IPS-NIHi7 (cell line): Measurements from ENCODE around the gene OR6N2.

Experiments
- DNase-seq: peaks from one replicate; pipeline ENCODE4 v3.0.0; 2012; ENCODE audit warnings: mixed read lengths; ENCODE audit errors: extremely low spot score

The OR6N2 gene, protein sequence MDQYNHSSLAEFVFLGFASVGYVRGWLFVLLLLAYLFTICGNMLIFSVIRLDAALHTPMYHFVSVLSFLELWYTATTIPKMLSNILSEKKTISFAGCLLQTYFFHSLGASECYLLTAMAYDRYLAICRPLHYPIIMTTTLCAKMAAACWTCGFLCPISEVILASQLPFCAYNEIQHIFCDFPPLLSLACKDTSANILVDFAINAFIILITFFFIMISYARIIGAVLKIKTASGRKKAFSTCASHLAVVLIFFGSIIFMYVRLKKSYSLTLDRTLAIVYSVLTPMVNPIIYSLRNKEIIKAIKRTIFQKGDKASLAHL

DNA sequence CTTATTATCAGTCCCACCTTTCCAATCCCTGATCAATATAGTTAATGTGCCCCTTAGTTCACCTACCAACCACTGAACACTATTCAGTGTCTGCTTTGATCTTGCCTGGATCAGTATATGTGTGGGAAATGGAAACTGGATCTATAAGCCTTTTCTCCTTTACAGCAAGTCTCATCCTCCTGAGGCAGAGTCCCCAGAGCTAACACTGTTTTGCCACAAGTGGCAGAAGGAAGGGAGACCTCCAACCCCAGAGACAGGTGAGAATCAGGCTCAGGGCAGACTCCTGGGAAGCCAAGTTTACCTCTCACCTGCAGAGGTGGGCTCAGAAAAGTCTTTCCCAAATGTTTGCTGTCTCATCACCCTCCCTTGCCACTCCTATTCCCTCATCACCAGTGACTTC is at the start of gene OR6N2:
Gene OR6N2 (minus strand): TSS at position 101 of the 400 bp plus-strand sequence. CDS start 3,569 bp downstream, outside the sequence.
- no peak for DNase-seq

DNA sequence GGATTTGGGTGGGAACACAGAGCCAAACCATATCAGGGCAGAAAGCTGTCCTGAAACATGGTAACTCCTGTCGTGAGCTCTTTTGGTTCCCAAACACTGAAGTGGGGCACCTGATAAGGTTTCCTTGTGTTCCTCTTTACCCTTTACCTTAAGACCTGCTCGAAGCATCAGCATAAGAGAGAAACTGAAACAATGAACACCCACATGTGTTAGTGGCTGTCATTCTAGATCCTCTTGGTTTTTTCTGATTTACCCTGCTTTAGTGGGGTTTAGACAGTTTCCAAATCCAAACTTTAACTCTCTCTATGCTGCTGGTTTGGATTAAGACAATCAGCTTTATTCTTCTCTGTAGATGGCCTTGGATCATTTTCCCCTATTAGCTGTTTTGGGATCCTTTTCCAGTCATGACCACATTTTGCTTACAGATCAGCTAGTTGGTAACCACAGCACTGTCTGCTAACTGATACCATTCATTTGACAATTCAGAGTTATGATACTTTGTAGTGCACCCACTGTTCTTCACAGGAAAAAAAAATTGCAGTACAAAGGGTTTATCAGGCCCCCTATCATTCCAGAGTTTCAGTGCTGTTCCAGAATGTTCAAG is 49.2 kb upstream of the OR6N2 start:
- no peak for DNase-seq

DNA sequence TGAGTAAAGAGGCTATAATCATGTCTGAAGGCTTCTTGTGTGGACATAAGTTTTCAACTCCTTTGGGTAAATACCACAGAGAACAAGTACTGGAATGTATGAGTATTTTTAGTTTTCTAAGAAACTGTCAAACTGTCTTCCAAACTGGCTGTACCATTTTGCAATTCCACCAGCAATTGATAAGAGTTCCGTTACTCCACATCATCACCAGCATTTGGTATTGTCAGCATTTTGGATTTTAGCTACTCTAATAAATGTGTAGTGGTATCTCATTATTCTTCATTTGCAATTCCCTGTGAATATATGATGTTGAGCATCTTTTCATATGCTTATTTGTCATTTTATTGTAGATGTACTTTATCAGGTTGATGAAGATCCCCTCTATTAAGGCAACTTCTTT is 40.7 kb upstream of the OR6N2 start:
- no peak for DNase-seq

DNA sequence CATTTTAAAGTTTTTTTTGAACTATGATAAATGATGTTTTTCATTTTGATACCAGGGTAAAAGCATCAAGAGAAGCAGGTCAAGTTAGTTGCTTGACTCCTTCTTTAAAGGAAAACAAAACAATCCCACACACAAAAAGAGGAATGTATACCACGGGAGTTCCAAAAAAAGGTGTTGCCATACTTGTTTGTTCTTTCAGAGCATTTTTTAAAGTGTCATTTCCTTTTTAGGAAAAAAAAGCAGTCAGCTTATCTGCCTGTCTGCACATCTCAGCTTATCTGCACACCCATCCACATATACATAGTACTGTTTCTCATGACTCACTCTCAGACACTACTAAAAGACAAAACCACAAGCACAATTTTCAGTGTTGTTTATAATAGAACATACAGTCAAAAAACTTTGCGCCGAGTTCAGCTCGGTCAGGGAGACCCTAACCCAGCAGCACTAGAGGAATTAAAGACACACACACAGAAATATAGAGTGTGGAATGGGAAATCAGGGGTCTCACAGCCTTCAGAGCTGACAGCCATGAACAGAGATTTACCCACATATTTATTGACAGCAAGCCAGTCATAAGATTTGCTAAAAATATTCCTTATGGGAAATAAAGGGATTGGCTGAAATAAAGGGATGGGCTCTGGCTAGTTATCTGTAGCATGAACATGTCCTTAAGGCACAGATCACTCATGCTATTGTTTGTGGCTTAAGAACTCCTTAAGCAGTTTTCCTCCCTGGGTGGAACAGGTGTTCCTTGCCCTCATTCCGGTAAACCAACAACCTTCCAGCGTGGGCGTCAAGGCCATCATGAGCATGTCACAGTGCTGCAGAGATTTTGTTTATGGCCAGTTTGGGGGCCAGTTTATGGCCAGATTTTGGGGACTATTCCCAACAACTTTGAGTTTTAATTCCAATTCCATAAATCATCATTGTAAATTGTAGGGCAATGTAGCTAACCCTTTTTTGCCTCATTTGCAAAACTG is 38.7 kb upstream of the OR6N2 start:
- no peak for DNase-seq

DNA sequence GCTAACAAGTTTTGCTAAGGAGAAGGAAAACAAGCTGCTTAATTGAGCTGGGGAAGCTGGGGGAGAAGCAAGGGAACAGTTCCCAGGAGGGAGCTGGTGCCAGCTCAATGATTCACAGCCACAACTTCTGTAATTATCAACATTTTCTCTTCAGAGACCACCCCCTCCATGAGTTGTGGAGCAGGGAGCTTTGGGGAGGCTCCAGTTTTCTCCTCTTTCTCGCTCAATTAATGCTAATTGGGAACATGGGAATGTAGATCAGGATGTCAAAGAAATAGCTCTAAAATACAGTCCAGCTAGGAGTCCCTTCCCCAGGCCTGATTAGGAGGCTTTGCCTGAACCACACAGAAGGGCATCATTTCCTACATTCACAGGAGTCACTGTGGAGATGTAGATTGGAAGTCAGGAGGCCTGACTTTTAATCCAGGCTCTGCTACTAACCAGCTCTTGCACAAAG is 38.0 kb upstream of the OR6N2 start:
- no peak for DNase-seq

DNA sequence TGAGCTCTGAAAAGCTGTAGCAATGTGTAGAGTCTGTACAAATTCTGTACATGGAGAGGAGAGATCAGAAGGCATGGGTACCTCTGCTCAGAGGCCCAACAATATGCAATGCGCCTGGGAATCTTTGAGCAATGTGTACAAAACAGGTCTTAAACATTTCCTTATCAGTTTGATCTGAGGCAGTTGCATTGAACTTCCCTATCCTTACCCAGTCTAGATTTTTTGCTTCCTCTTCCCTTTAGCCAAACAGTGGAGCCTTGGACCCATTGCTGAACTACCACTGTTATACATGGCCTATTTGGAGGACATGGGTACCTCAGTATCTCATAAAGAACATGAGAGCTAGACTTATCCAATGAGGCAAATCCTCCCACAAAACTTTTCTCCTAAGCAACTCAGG is 37.6 kb upstream of the OR6N2 start:
- no peak for DNase-seq

- DNase-seq = no peak
Measured at GRCh38 chr1:158814970-158815369, 34.0 kb upstream of the OR6N2 start.

DNA sequence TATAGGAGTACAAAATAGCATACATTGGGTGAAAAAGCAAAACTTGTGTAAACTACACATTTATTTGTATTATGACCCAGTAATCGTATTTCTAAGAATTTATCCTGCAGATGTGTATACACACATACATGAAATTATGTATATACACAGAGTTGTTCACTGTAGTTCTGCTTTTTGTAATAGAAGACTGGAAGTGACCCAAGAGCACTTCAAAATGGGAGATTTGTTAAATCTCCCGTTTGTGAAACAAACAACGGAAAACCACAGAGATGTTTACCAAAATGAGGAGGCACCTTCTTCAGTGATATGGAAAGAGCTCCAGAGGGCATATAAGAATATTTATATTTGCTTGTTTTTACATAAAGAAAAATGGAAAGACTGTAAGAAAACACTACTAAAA is 32.2 kb upstream of the OR6N2 start:
- no peak for DNase-seq

DNA sequence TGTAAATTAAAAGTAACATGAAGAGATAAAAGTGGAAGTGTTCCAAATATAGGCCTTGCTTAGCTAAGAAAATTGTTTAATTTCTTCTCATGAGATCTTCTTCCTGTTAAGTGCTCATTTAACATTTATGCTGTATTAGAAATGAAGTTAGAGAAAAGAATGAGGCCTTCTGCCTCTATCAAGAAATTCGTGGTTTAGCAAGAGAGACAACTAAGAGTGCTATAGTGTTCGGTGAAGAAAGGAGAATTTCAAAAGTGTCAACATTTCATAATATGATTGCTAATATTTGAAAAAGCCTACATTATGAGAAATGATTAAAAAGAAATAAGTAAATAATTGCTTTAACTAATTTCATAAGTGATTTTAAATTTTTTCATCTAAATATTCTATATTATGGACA is 31.3 kb upstream of the OR6N2 start:
- DNase-seq = no peak

DNA sequence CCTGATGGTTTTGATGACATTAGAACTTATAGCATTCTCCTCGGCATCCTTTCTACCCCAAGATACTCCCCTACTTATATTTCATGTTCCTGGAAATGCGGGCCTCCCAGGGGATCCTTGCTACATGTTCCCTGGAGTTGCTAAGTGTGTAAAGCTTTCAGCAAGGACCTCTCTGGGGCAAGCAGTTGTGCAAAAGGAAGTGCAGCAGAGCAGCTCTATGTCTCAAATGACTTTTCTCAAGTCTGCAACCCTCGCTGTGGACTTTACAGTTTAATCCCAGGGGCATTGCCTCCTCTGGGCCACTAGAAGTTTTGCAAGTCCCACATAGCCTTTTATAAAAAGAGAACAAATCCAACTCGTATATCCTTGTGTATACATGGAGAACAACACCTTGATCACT is 29.3 kb upstream of the OR6N2 start:
- DNase-seq = no peak

- DNase-seq = no peak
Measured at GRCh38 chr1:158809862-158810261, 28.9 kb upstream of the OR6N2 start.

- no peak for DNase-seq
Measured at GRCh38 chr1:158809256-158809655, 28.3 kb upstream of the OR6N2 start.

DNA sequence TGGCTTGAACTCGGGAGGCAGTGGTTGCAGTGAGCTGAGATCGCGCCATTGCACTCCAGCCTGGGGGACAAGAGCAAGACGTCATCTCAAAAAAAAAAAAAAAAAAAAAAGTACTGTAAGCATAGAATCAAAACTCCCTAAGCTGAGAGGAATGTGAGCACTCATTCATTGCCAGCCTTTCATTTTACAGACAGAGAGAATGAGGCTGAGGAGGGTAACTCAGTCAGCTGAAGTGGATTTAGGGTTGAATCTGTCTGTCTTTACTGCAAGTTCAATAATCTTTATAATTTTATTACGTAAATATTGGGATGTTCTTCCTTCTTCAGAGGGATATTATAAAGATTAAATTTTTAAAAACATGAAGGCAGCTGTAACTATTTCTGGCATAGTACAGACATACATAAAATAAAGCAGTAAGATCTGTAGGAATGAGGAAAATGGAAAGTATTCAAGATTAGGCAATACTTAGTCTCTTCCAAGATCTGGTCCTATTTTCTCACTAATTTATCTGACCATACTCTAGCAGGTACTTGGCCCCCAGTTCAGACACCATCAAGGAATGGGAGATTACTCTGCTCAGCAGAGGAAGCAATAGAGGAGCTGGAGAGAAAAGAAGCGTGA is 26.0 kb upstream of the OR6N2 start:
- no peak for DNase-seq

DNA sequence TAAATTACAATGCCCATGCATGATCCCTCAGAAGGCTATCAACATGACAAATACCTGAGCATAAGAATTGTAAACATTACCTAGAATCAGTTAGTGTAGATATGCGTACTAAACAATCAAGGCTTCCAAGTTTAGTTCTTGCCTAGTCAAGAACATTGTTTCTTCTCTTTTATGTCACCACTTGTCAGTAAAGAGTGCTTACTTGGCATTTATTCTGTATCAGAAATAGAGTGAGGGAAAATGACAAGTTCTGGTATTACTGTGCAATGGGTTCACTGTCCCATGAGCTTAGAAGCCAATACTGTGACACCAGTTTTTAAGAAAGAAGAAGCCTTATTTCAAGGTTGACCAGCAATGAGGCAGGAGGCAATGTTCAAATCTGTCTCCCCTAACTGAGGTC is 22.7 kb upstream of the OR6N2 start:
- no peak for DNase-seq

DNA sequence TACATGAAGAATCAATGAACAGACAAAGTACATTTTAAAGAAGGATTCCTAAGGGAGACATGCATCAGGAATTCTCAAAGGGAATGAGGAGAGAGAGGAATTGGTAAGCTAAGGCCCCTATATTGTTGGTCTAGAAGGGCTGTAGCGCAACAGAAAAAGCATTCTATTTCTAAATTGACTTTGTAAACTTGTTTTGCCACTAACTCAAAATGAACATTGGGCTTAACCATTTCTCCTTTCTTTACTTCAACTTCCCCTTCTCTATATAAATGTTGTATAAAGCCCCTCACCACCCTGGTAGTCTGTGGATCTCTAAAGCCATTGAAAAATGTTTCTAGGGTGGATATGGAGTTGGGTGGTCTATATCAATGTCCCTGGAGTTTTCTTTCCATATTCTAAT is 20.4 kb upstream of the OR6N2 start:
- DNase-seq = no peak

- DNase-seq = no peak
Measured at GRCh38 chr1:158800526-158800925, 19.5 kb upstream of the OR6N2 start.

GRCh38 chr1:158799689-158800088 is 18.7 kb upstream of the OR6N2 start:
- DNase-seq = no peak

GRCh38 chr1:158798531-158798930 is 17.5 kb upstream of the OR6N2 start:
- no peak for DNase-seq

GRCh38 chr1:158794247-158794646 is 13.2 kb upstream of the OR6N2 start:
- no peak for DNase-seq

DNA sequence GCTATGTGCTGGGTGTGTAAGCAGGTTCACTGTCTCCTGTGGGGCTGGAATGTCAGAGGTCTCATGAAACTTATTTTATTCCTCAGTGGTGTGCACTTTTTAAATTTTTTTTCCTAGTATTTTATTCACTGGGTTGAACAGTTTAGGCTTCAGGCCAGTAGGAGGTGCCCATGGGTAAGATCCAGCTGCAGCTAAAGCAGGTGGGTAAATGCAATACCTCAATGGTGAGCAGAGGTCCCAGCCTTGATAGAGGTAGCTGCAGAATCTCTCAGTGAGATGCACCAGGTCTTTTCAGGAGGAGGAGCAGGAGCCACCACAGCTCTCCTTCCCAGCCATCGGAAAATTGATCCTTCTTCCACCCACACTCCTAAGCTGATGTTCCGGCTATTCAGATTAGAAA is 12.6 kb upstream of the OR6N2 start:
- DNase-seq = peak; percentile 47

DNA sequence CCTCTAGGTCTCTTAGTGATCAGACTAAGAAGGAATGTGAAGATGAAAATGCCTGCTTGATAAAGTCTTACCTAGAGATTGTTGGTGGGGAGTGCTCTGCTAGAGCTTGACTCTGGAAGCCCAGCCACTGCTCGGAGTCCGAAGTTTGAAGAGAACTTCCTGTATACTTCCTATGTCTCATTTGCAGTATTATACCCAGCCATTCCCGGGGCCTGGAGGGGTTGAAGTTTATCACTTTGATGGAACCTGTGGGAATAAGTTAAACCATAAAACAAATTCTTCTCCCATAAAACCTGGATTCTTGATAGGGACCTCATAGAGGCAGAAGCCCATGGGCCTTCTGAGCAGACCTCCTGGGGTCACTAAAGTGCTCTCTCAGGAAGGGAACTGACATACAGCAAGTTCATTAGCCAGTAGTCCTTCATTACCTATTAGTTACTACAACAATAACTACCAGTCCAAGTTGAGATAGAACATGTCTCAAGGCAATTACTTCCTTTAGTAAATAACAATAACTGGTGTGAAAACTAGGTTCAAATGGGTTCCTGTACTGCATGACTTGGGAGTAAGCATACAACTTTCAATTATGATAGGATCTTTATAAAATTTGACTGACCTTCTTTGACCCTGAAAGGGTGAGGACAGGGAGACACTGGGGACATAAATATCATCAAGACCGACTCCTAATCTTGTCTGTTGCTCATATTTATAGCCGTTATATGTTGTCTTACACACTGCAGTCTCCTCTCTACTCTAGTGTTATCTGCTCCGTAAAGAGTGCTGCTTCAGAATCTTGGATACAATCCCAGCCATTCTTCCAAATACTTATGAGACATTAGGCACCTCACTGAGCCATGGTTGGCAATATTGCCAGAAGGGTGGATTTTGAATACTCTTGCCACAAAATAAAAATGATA is 8.8 kb downstream of the OR6N2 start, which contains the start of gene OR6N1:
Gene OR6N1 (minus strand): TSS at position 246 of the 917 bp plus-strand sequence. CDS start 5,513 bp downstream, outside the sequence.
- no peak for DNase-seq
